PC-3 (cell line): ENCODE results near the gene RAD23A. TPM values are rescaled to one million over a fixed set of nuclear protein-coding genes. Genes with fewer than 3 reads are reported as not detected.

ENCODE experiments used
- ATAC-seq: fragments of 200-7000 bp; cut with Tn5 transposase; 2 replicates; pipeline ENCODE4 v1.9.1; 2020; ENCODE audit warnings: mild to moderate bottlenecking, moderate library complexity
- BruUV-seq: library from RNA; stranded (reverse); fragments of 400-500 nt; replicated peaks from 2 replicates; lab custom pipeline; 2021; lab: Mats Ljungman, UMichigan
- CTCF ChIA-PET: fragments of 300-600 bp; sonication (Branson Sonifier 250); formaldehyde crosslinking; loops from one replicate; lab custom pipeline; 2022; ENCODE audit warnings: antibody characterized with exemption; lab: Charles Lee
- POLR2A ChIA-PET: fragments of 300-600 bp; sonication (Branson Sonifier 250); formaldehyde crosslinking; loops from one replicate; lab custom pipeline; 2022; ENCODE audit warnings: antibody characterized with exemption; ENCODE audit not compliant: unreplicated experiment; lab: Charles Lee
- DNase-seq: peaks from one replicate; pipeline ENCODE4 v3.0.0-alpha.2; 2015
- H2AFZ ChIP-seq: fragments of 300-600 bp; sonication (generic); 2 replicates; pipeline ENCODE4 v1.6.0; 2016; ENCODE audit warnings: antibody characterized with exemption, low read length
- H3F3A ChIP-seq: fragments of 300-600 bp; sonication (generic); one replicate; pipeline ENCODE4 v1.6.0; 2017; ENCODE audit warnings: antibody characterized with exemption, low read length, control low read depth, mild to moderate bottlenecking; ENCODE audit not compliant: unreplicated experiment
- H3K27ac ChIP-seq: fragments of 300-600 bp; sonication (generic); 2 replicates; pipeline ENCODE4 v1.5.1; 2016; ENCODE audit warnings: mild to moderate bottlenecking, low read length
- H3K27me3 ChIP-seq: fragments of 300-600 bp; sonication (generic); 2 replicates; pipeline ENCODE4 v1.6.1; 2016; ENCODE audit warnings: low read length, mixed read lengths
- H3K36me3 ChIP-seq: fragments of 300-600 bp; sonication (generic); 2 replicates; pipeline ENCODE4 v1.6.1; 2016; ENCODE audit warnings: low read depth, mixed run types, low read length, mixed read lengths
- H3K4me1 ChIP-seq: fragments of 300-600 bp; sonication (generic); 2 replicates; pipeline ENCODE4 v1.5.1; 2016; ENCODE audit warnings: low read length; ENCODE audit not compliant: insufficient read depth
- H3K4me2 ChIP-seq: fragments of 300-600 bp; sonication (generic); 2 replicates; pipeline ENCODE4 v1.6.0; 2016; ENCODE audit warnings: low read length
- H3K4me3 ChIP-seq: fragments of 300-600 bp; sonication (generic); 2 replicates; pipeline ENCODE4 v1.5.1; 2016; ENCODE audit warnings: mild to moderate bottlenecking, low read length, mixed read lengths
- H3K79me2 ChIP-seq: fragments of 300-600 bp; sonication (generic); 2 replicates; pipeline ENCODE4 v1.6.1; 2017; ENCODE audit warnings: low read length, mixed read lengths
- H3K9ac ChIP-seq: fragments of 300-600 bp; sonication (generic); 2 replicates; pipeline ENCODE4 v1.6.0; 2016; ENCODE audit warnings: mild to moderate bottlenecking, low read length
- H3K9me2 ChIP-seq: fragments of 300-600 bp; sonication (generic); replicated peaks from 2 replicates; pipeline ENCODE4 v1.6.1; 2016; ENCODE audit warnings: mixed run types, low read length, mixed read lengths
- H3K9me3 ChIP-seq: fragments of 300-600 bp; sonication (generic); 2 replicates; pipeline ENCODE4 v1.6.1; 2016; ENCODE audit warnings: low read length, mixed read lengths
- H4K20me1 ChIP-seq: fragments of 300-600 bp; sonication (generic); 2 replicates; pipeline ENCODE4 v1.6.1; 2016; ENCODE audit warnings: low read length, mixed read lengths
- CTCF ChIP-seq: fragments of 300-600 bp; sonication (generic); conservative IDR thresholded peaks from 2 replicates; pipeline ENCODE4 v1.5.1; 2017; ENCODE audit warnings: antibody characterized with exemption, low read depth, mild to moderate bottlenecking, low read length
- EZH2 ChIP-seq: fragments of 300-600 bp; sonication (generic); IDR thresholded peaks from one replicate; pipeline ENCODE4 v1.6.1; 2017; ENCODE audit warnings: antibody characterized with exemption, mild to moderate bottlenecking, low read length; ENCODE audit not compliant: unreplicated experiment
- EZH2phosphoT487 ChIP-seq: fragments of 300-600 bp; sonication (generic); IDR thresholded peaks from 2 replicates; pipeline ENCODE4 v1.6.1; 2018; ENCODE audit warnings: mild to moderate bottlenecking, antibody characterized with exemption, low read length, borderline replicate concordance
- intact Hi-C: fragments of 100-400 bp; cut with micrococcal nuclease; formaldehyde crosslinking; loops from 2 replicates; pipeline ENCODE4 v1.9.0; 2023
- total RNA-seq: library from RNA; depleted of rRNA; stranded (reverse); fragments of >200 nt; gene quantifications from 2 replicates; pipeline ENCODE4 v1.2.3, GENCODE V29; 2014

The RAD23A gene
- total RNA-seq, 1 experiment from 2014 or later, result 418 TPM

GRCh38 chr19:12935071-12935470 is 10.6 kb upstream of the RAD23A start:
- DNase-seq (no peak), ATAC-seq (no peak)
- CTCF ChIA-PET, result no interaction called here
- no TSS peak for BruUV-seq
- intact Hi-C loops, result no loop called here
- H3K36me3 ChIP-seq, result peaks cover 29% of the 10 kb centered on the region
- no peaks in the 10 kb centered on the region for H3K9me3 ChIP-seq
- peaks cover 57% of the 10 kb centered on the region for H3K79me2 ChIP-seq
- no peaks in the 10 kb centered on the region for H3K27me3 ChIP-seq
- H2AFZ ChIP-seq, result no peak overlapping the region
- H3K4me2 ChIP-seq, result no peak overlapping the region
- POLR2A ChIA-PET, result no interaction called here
- no peak overlapping the region for H3K27ac ChIP-seq
- no peak overlapping the region for H3K4me3 ChIP-seq
- H3K9ac ChIP-seq, result no peak overlapping the region
- peaks cover 6% of the 10 kb centered on the region for H3F3A ChIP-seq
- H3K9me2 ChIP-seq, result no peaks in the 10 kb centered on the region
- peaks cover 20% of the 10 kb centered on the region for H4K20me1 ChIP-seq
- TF ChIP-seq EZH2phosphoT487 (no peak), CTCF (no peak)
- peaks cover 28% of the 10 kb centered on the region for H3K4me1 ChIP-seq

GRCh38 chr19:12936582-12936981 is 9.1 kb upstream of the RAD23A start:
- TF ChIP-seq EZH2 (no peak), EZH2phosphoT487 (no peak), CTCF (no peak)
- H3K36me3 ChIP-seq, result peaks cover 32% of the 10 kb centered on the region
- no peak overlapping the region for H3K4me3 ChIP-seq
- no peaks in the 10 kb centered on the region for H3K9me3 ChIP-seq
- CTCF ChIA-PET, result no interaction called here
- no peak overlapping the region for H3K9ac ChIP-seq
- H3K27ac ChIP-seq, result no peak overlapping the region
- intact Hi-C loops, result no loop called here
- peaks cover 15% of the 10 kb centered on the region for H3F3A ChIP-seq
- peaks cover 33% of the 10 kb centered on the region for H4K20me1 ChIP-seq
- DNase-seq (no peak), ATAC-seq (no peak)
- H3K4me1 ChIP-seq, result peaks cover 40% of the 10 kb centered on the region
- no peaks in the 10 kb centered on the region for H3K27me3 ChIP-seq
- no peak overlapping the region for H2AFZ ChIP-seq
- no peak overlapping the region for H3K4me2 ChIP-seq
- POLR2A ChIA-PET, result no interaction called here
- peaks cover 57% of the 10 kb centered on the region for H3K79me2 ChIP-seq
- BruUV-seq, result no TSS peak
- H3K9me2 ChIP-seq, result no peaks in the 10 kb centered on the region

- Histone ChIP-seq H3K27me3 (no peaks in the 10 kb centered on the region), H4K20me1 (peaks cover 36% of the 10 kb centered on the region), H2AFZ (peak overlapping the region; percentile 87), H3K9me2 (no peaks in the 10 kb centered on the region), H3F3A (peaks cover 15% of the 10 kb centered on the region), H3K79me2 (peaks cover 54% of the 10 kb centered on the region), H3K4me1 (peaks cover 36% of the 10 kb centered on the region), H3K4me3 (peak overlapping the region; percentile 95), H3K36me3 (peaks cover 37% of the 10 kb centered on the region), H3K4me2 (peak overlapping the region; percentile 92), H3K9me3 (no peaks in the 10 kb centered on the region), H3K27ac (peak overlapping the region; percentile 36), H3K9ac (peak overlapping the region; percentile 77)
- CTCF ChIA-PET, result interaction anchor here (0.5 kb wide), 1 partner anchor 1013 kb away, joined by 5 read pairs; no protein-coding TSS in a partner anchor
- BruUV-seq, result TSS peak; percentile 41
- intact Hi-C loops, result no loop called here
- POLR2A ChIA-PET, result no interaction called here
- no peak for TF ChIP-seq CTCF
- DNase-seq (no peak), ATAC-seq (no peak)
These were observed 8.4 kb upstream of the RAD23A start for GRCh38 chr19:12937093-12937926.
